ENCODE results near the gene DNAJC5. TPM values are rescaled to one million over a fixed set of nuclear protein-coding genes. Genes with fewer than 3 reads are reported as not detected.

Gene DNAJC5
- total and polyA plus RNA-seq, 2 experiments from 2014 or later: 22.4 to 68.0 TPM

DNA sequence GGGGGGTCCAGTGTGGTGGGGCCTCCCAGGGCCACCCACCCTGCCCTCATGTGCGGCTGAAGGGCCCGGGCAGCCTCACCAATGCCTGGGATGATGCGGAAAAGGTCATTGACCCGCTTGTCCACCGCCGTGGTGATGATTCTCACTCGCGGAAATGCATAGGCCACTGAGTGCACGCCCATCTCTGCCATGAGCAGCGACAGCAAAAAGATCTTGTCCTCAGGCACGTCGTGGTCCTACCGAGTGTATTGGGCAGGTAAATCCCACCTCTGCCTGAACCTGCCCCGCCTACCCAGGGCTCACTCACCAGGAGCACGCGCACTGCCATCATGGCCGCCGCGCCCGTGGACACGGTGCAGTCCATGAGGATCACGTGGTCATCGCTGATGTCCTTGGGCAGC, 45.1 kb downstream of the DNAJC5 start:
- Histone ChIP-seq H3K27ac (no peak overlapping the region), H3F3A (ENCODE audit: insufficient read depth) (peaks cover 21% of the 10 kb centered on the region; the same call in 1 of the 2 replicates), H3K79me2 (ENCODE audit: insufficient read depth) (peaks cover 44% of the 10 kb centered on the region), H3K4me3 (no peak overlapping the region), H3K9me2 (ENCODE audit: insufficient read depth) (no peaks in the 10 kb centered on the region), H3K4me1 (ENCODE audit: insufficient read depth) (no peaks in the 10 kb centered on the region), H2AFZ (no peak overlapping the region), H4K20me1 (ENCODE audit: insufficient read depth) (no peaks in the 10 kb centered on the region), H3K27me3 (replicated peaks; ENCODE audit: insufficient read depth) (no peaks in the 10 kb centered on the region), H3K9me3 (ENCODE audit: low read depth) (no peaks in the 10 kb centered on the region), H3K9ac (no peak overlapping the region), H3K36me3 (ENCODE audit: low read depth) (peaks cover 6% of the 10 kb centered on the region; the same call in 1 of the 2 replicates), H3K4me2 (ENCODE audit: unreplicated experiment) (no peak overlapping the region)
- in situ Hi-C loops (cut with MboI): no loop called here
- DNase-seq: no peak
- TF ChIP-seq EZH2 (IDR thresholded peaks at IDR 0.05; ENCODE audit: insufficient read depth, poor library complexity, severe bottlenecking) (no peak), EZH2phosphoT487 (IDR thresholded peaks at IDR 0.05; ENCODE audit: insufficient read depth, low read depth) (no peak)
- WGBS, 2 experiments (ENCODE audit: low coverage in 1 of 2, low lambda C conversion rate in 2 of 2, missing lambda C conversion rate in 2 of 2): 93 to 94% methylated on average over 20 to 23 of the region's 23 CpGs

DNA sequence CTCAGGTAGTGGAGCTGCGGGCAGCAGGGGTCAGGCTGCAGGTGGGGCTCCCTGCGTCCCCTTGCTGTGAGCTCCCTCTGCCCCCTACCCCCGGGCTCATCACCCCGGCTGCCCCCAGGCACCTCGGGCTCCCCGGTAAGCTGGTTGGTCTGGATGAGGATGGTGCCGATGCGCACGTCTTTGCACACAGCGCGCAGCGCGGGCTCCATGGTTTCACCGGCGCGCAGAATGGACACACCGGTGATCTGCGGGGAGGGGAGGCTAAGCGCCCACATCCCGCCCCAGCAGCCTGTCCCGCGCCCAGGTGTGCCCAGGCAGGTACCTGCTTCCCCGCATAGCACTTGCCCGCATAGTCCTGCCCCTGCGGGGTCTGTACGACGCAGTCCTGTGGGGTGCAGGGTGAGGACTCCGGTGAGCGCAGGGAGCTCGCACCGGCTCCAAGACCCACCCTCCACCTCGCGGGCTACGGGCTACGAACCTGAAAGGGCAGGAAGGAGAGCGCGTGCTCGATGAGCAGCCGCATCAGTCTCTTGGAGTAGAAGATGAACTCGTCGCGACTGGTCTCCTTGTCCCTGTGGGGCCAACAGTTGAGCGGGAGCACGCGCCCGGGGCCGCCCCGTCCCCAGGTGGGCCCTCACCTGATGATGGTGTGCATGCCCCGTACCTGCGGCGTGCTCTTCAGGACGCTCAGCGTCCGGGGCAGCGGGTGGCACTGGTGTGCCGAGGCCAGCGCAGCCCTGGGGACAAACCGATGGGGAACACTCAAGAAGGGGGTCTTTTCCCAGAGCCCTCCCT, 45.7 kb downstream of the DNAJC5 start:
- Histone ChIP-seq H3K27ac (no peak overlapping the region), H3K4me2 (ENCODE audit: unreplicated experiment) (no peak overlapping the region), H3K36me3 (ENCODE audit: low read depth) (peaks cover 6% of the 10 kb centered on the region; the same call in 1 of the 2 replicates), H3K27me3 (replicated peaks; ENCODE audit: insufficient read depth) (no peaks in the 10 kb centered on the region), H4K20me1 (ENCODE audit: insufficient read depth) (no peaks in the 10 kb centered on the region), H3K9ac (no peak overlapping the region), H3K4me3 (no peak overlapping the region), H3K9me3 (ENCODE audit: low read depth) (no peaks in the 10 kb centered on the region), H3F3A (ENCODE audit: insufficient read depth) (peaks cover 21% of the 10 kb centered on the region; the same call in 1 of the 2 replicates), H3K9me2 (ENCODE audit: insufficient read depth) (no peaks in the 10 kb centered on the region), H3K79me2 (ENCODE audit: insufficient read depth) (peaks cover 44% of the 10 kb centered on the region), H2AFZ (no peak overlapping the region), H3K4me1 (ENCODE audit: insufficient read depth) (no peaks in the 10 kb centered on the region)
- no peak for DNase-seq
- no peak for TF ChIP-seq EZH2phosphoT487 (IDR thresholded peaks at IDR 0.05; ENCODE audit: insufficient read depth, low read depth)
- no peak for TF ChIP-seq EZH2 (IDR thresholded peaks at IDR 0.05; ENCODE audit: insufficient read depth, poor library complexity, severe bottlenecking)
- in situ Hi-C loops (cut with MboI): no loop called here
- WGBS, 2 experiments (ENCODE audit: low coverage in 1 of 2, low lambda C conversion rate in 2 of 2, missing lambda C conversion rate in 2 of 2): 95% methylated on average over 50 to 58 of the region's 58 CpGs

DNA sequence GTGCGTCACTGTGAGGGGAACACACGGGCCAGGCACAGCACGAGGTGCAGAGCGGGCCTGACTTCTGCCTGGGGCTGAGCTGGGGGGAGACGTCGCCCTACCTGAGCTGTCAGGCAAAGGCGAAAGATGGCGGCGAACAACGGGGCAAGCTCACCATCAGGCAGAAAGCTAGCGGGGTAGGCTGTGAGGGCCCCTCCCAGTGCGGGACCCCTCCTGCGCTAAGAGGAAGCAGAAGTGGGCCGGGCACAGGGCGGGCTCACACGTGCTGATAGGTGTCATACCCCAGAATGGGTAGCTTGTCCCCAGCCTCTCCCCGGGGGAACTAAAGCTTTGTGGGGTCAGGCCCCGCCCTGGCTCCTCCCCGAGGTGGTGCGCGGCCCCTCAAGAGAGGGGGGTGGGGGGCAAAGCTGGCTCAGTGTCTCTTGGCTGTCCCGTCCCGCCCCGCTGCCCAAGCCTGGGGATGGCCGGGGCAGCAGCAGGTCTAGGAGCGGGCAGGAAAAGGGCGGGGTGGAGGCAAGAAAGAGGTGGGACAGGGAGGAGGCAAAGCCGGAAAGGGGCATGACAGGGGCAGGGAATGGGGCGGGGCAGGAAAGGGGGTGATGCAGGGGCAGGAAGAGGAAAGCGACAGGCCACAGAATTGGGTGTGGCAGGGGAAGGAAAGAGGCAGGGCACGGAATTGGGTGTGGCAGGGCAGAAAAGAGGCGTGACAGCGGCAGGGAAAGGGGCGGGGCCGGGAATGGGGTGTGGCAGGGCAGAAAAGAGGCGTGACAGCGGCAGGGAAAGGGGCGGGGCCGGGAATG, 46.6 kb downstream of the DNAJC5 start:
- Histone ChIP-seq H3K9ac (no peak overlapping the region), H2AFZ (no peak overlapping the region), H3K4me2 (ENCODE audit: unreplicated experiment) (no peak overlapping the region), H3K9me3 (ENCODE audit: low read depth) (no peaks in the 10 kb centered on the region), H3K9me2 (ENCODE audit: insufficient read depth) (no peaks in the 10 kb centered on the region), H3K27ac (0 out of 2 replicates have a peak overlapping the region, but pooled peaks have one; percentile 12), H3F3A (ENCODE audit: insufficient read depth) (peaks cover 14% of the 10 kb centered on the region; the same call in 1 of the 2 replicates), H3K36me3 (ENCODE audit: low read depth) (peaks cover 6% of the 10 kb centered on the region; the same call in 1 of the 2 replicates), H3K79me2 (ENCODE audit: insufficient read depth) (peaks cover 44% of the 10 kb centered on the region), H3K27me3 (replicated peaks; ENCODE audit: insufficient read depth) (no peaks in the 10 kb centered on the region), H3K4me3 (no peak overlapping the region), H3K4me1 (ENCODE audit: insufficient read depth) (no peaks in the 10 kb centered on the region), H4K20me1 (ENCODE audit: insufficient read depth) (no peaks in the 10 kb centered on the region)
- no peak for TF ChIP-seq EZH2phosphoT487 (IDR thresholded peaks at IDR 0.05; ENCODE audit: insufficient read depth, low read depth)
- no peak for TF ChIP-seq EZH2 (IDR thresholded peaks at IDR 0.05; ENCODE audit: insufficient read depth, poor library complexity, severe bottlenecking)
- WGBS, 2 experiments (ENCODE audit: low coverage in 1 of 2, low lambda C conversion rate in 2 of 2, missing lambda C conversion rate in 2 of 2): 73 to 93% methylated on average over 20 to 39 of the region's 39 CpGs
- peak; percentile 31 for DNase-seq
- in situ Hi-C loops (cut with MboI): no loop called here

DNA sequence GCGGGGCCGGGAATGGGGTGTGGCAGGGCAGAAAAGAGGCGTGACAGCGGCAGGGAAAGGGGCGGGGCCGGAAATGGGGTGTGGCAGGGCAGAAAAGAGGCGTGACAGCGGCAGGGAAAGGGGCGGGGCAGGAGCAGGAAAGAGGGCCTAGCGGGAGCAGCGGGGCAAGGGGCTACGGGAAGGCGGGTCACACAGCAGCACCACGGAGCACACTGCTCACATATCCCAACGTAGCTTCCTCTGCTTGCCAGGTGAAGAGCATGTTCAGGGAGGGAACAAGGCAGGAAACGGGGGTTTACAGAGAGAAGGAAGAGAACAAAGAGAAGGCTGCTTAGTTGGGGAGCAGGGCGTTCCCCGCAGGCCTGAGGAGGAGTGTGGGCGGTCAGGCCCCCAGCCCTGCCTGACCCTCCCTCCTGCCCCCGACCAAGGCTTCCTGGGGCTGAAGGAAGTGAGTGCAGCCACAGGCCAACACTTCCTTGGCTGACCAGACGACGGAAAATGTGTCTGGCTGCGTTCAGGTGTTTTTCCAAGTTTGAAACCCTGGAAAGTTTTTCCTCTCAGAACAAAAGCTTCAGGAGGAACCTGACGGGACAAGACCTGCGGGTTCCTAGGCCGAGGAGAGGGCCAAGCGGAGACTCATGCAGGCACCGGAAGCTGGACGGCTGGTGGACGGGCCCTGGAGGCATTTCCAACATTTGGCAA, 47.5 kb downstream of the DNAJC5 start:
- Histone ChIP-seq H3K79me2 (ENCODE audit: insufficient read depth) (peaks cover 47% of the 10 kb centered on the region), H4K20me1 (ENCODE audit: insufficient read depth) (no peaks in the 10 kb centered on the region), H3K27me3 (replicated peaks; ENCODE audit: insufficient read depth) (no peaks in the 10 kb centered on the region), H3K4me2 (ENCODE audit: unreplicated experiment) (no peak overlapping the region), H3K9me3 (ENCODE audit: low read depth) (no peaks in the 10 kb centered on the region), H3K4me3 (no peak overlapping the region), H3K9ac (no peak overlapping the region), H3K4me1 (ENCODE audit: insufficient read depth) (no peaks in the 10 kb centered on the region), H3K9me2 (ENCODE audit: insufficient read depth) (no peaks in the 10 kb centered on the region), H2AFZ (no peak overlapping the region), H3F3A (ENCODE audit: insufficient read depth) (peaks cover 12% of the 10 kb centered on the region; the same call in 1 of the 2 replicates), H3K36me3 (ENCODE audit: low read depth) (peaks cover 6% of the 10 kb centered on the region; the same call in 1 of the 2 replicates), H3K27ac (no peak overlapping the region)
- in situ Hi-C loops (cut with MboI): no loop called here
- peak; percentile 58 for DNase-seq
- TF ChIP-seq EZH2 (IDR thresholded peaks at IDR 0.05; ENCODE audit: insufficient read depth, poor library complexity, severe bottlenecking) (no peak), EZH2phosphoT487 (IDR thresholded peaks at IDR 0.05; ENCODE audit: insufficient read depth, low read depth) (no peak)
- WGBS, 2 experiments (ENCODE audit: low coverage in 1 of 2, low lambda C conversion rate in 2 of 2, missing lambda C conversion rate in 2 of 2): 84 to 94% methylated on average over 20 to 30 of the region's 30 CpGs

Measured in GM23248 (cell line).